ENCODE results near the gene STS.

STS gene

GRCh38 chrX:7143076-7143475 is 4.4 kb upstream of the STS start:
- TF ChIP-seq ZFX (IDR thresholded peaks at IDR 0.05) (no peak), CTCF (conservative IDR thresholded peaks at IDR 0.05) (no peak)
- H3K27ac ChIP-seq: no peak overlapping the region

- no peak overlapping the region for H3K27ac ChIP-seq
- TF ChIP-seq CTCF (conservative IDR thresholded peaks at IDR 0.05): no peak
- no peak for TF ChIP-seq ZFX (IDR thresholded peaks at IDR 0.05)
These were observed 3.5 kb upstream of the STS start for GRCh38 chrX:7143941-7144525.

- no peak overlapping the region for H3K27ac ChIP-seq
- TF ChIP-seq ZFX (IDR thresholded peaks at IDR 0.05): no peak
- no peak for TF ChIP-seq CTCF (conservative IDR thresholded peaks at IDR 0.05)
These were observed 2.1 kb upstream of the STS start for GRCh38 chrX:7145454-7145853.

GRCh38 chrX:7146020-7146702 is 1.4 kb upstream of the STS start:
- TF ChIP-seq ZFX (IDR thresholded peaks at IDR 0.05) (no peak), CTCF (conservative IDR thresholded peaks at IDR 0.05) (no peak)
- H3K27ac ChIP-seq: no peak overlapping the region

GRCh38 chrX:7146703-7147412 is 654 bp upstream of the STS start:
- peak overlapping the region; percentile 97 for H3K27ac ChIP-seq
- no peak for TF ChIP-seq ZFX (IDR thresholded peaks at IDR 0.05)
- TF ChIP-seq CTCF (conservative IDR thresholded peaks at IDR 0.05): no peak

GRCh38 chrX:7147978-7148854 is 704 bp downstream of the STS start, which contains the start of gene PUDP:
Gene PUDP, minus strand, starts transcription at chrX:7148153. Its CDS starts 40 bp downstream, at chrX:7148113.
- TF ChIP-seq ZFX (IDR thresholded peaks at IDR 0.05) (no peak), CTCF (conservative IDR thresholded peaks at IDR 0.05) (peak; percentile 23)
- H3K27ac ChIP-seq: peak within 1 kb of the TSS; percentile 97

Measured in C4-2B (cell line).